Heart left ventricle (tissue), 13 donors: ENCODE results near the gene TBC1D22B.

ENCODE experiments used
- POLR2A ChIP-seq, 2 donors: fragments of 450-650 bp; IDR thresholded peaks; one replicate each; pipeline ENCODE4 v1.6.1; 2017; ENCODE audit warnings: antibody characterized with exemption in 2 of 2, mild to moderate bottlenecking in 2 of 2, moderate library complexity in 2 of 2
- TF ChIP-seq, protein P1 (sequence below), 12 donors: fragments of 200-600 bp; sonication (generic) in 4 of 12; IDR thresholded peaks; one replicate each; pipeline versions ENCODE4 v1.5.0 to v1.8.0; 2018 to 2022; ENCODE audit warnings: antibody characterized with exemption in 12 of 12, mild to moderate bottlenecking in 5 of 12
- donor health status: ischemic (EF 13 %, LVEDD 7.1; RV severe dilation, severe dysfunction).
- donor health status: DM: no; HTN: yes; CAD: no.
- donor health status: DM: no; HTN: no; CAD: no.
- donor health status: ischemic (EF 25% LVEDD 6.9; RV normal size, moderate dysfunction).
- donor health status: ischemic (EF 25% LVEDD 5.7; RV mildly dilated, moderate dysfunction).
- donor health status: ischemic (EF 35%, LVEDD 5.7; RV mildly dilated, moderate dysfunction).
- donor health status: nonischemic (EF 11% LVEDD 7.7; RV severe dilation, severe dysfunction).
- donor health status: DM: yes; HTN: yes; CAD: no.
- donor health status: PGD.
- donor health status: ischemic (EF 29% LVEDD 5.4; RV normal size, mild dysfunction).
- donor health status: nonischemic (EF 23%, LVEDD 6.1; RV moderate dilation, normal function).

DNA sequence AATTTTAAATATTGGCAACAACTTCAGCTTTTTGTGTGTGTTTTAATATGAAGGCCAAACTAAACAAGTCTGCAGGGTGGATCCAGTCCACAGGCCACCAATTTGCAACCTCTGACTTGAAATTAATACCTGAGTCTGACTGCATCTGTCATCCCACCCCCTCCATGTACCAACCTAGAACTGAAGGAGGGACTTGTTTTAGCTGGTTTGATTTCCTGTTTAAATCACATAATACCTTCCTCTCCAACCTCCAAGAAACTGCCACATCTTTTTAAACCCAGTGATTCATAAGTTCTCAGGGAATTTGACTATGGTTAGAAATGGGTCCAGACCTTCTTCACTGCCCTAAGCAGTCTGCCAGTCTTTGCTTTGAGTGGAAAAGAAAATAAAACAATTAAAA lies 117.8 kb downstream of the TBC1D22B start:
- TF ChIP-seq, protein P1, sequence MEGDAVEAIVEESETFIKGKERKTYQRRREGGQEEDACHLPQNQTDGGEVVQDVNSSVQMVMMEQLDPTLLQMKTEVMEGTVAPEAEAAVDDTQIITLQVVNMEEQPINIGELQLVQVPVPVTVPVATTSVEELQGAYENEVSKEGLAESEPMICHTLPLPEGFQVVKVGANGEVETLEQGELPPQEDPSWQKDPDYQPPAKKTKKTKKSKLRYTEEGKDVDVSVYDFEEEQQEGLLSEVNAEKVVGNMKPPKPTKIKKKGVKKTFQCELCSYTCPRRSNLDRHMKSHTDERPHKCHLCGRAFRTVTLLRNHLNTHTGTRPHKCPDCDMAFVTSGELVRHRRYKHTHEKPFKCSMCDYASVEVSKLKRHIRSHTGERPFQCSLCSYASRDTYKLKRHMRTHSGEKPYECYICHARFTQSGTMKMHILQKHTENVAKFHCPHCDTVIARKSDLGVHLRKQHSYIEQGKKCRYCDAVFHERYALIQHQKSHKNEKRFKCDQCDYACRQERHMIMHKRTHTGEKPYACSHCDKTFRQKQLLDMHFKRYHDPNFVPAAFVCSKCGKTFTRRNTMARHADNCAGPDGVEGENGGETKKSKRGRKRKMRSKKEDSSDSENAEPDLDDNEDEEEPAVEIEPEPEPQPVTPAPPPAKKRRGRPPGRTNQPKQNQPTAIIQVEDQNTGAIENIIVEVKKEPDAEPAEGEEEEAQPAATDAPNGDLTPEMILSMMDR (IDR thresholded peaks at IDR 0.05) = no peak
- no peak for TF ChIP-seq POLR2A (IDR thresholded peaks at IDR 0.05)
